Epidermal melanocyte (primary cell): ENCODE data around the gene ATP6V0A1.
"Not testable (repeated sequence)": the region's sequence is repeated elsewhere in the genome, so short reads cannot be mapped to it uniquely, and the experiment has no call there.

Experiments
- DNase-seq: peaks from one replicate; pipeline ENCODE4 v3.0.0; 2011; ENCODE audit warnings: low spot score; ENCODE audit not compliant: insufficient read length

Gene ATP6V0A1

GRCh38 chr17:42458497-42459255, at the start of gene ATP6V0A1:
ATP6V0A1 (plus strand) TSS chr17:42458878; CDS start chr17:42460895, 2,017 bp downstream.
- DNase-seq = peak; percentile 69

- DNase-seq = peak; percentile 88
These were observed 49.0 kb upstream of the ATP6V0A1 start for GRCh38 chr17:42409523-42410318.

- no peak for DNase-seq
These were observed 48.4 kb upstream of the ATP6V0A1 start for GRCh38 chr17:42410319-42410685.

- peak; percentile 11 for DNase-seq
These were observed 47.3 kb upstream of the ATP6V0A1 start for GRCh38 chr17:42411361-42411760.

GRCh38 chr17:42411905-42412679, 46.6 kb upstream of the ATP6V0A1 start:
- DNase-seq = peak; percentile 4

- DNase-seq = peak; percentile 28
These were observed 45.1 kb upstream of the ATP6V0A1 start for GRCh38 chr17:42413464-42414040.

- DNase-seq = no peak
These were observed 43.8 kb upstream of the ATP6V0A1 start for GRCh38 chr17:42414704-42415409.

GRCh38 chr17:42417981-42418380, 40.7 kb upstream of the ATP6V0A1 start:
- not testable (repeated sequence) for DNase-seq

GRCh38 chr17:42421136-42421506, 37.6 kb upstream of the ATP6V0A1 start:
- DNase-seq = no peak

GRCh38 chr17:42421507-42422338, 37.0 kb upstream of the ATP6V0A1 start:
- no peak for DNase-seq

- DNase-seq = no peak
These were observed 36.2 kb upstream of the ATP6V0A1 start for GRCh38 chr17:42422412-42422957.

GRCh38 chr17:42422958-42423712, 35.5 kb upstream of the ATP6V0A1 start, which contains the start of gene CAVIN1:
CAVIN1 (minus strand) TSS chr17:42423256; CDS start chr17:42423097, 159 bp downstream.
- peak; percentile 99 for DNase-seq

GRCh38 chr17:42423766-42424165, 34.9 kb upstream of the ATP6V0A1 start:
- no peak for DNase-seq

GRCh38 chr17:42424991-42425610, 33.6 kb upstream of the ATP6V0A1 start:
- DNase-seq = no peak

GRCh38 chr17:42428141-42428944, 30.3 kb upstream of the ATP6V0A1 start:
- DNase-seq = peak; percentile 54

- DNase-seq = no peak
These were observed 28.8 kb upstream of the ATP6V0A1 start for GRCh38 chr17:42429726-42430447.

GRCh38 chr17:42431758-42432161, 26.9 kb upstream of the ATP6V0A1 start:
- DNase-seq = no peak
